MCF 10A (cell line): Measurements from ENCODE around the gene ZSWIM7. TPM values are rescaled to one million over a fixed set of nuclear protein-coding genes. Genes with fewer than 3 reads are reported as not detected.
A peak's percentile ranks its signal among the peaks of the same experiment; 100 is the strongest.

ENCODE experiments used
- BruUV-seq: library from RNA; stranded (reverse); fragments of 400-500 nt; replicated peaks from 2 replicates; lab custom pipeline; 2021; lab: Mats Ljungman, UMichigan
- CTCF ChIA-PET: fragments of 300-600 bp; sonication (Branson Sonifier 250); formaldehyde crosslinking; extraction: SDS; loops from one replicate; lab custom pipeline; 2021; ENCODE audit warnings: antibody characterized with exemption, inconsistent platforms; lab: Yijun Ruan, JAX
- POLR2A ChIA-PET: fragments of 300-600, 350-650 bp; sonication (Branson Sonifier 250); formaldehyde crosslinking; extraction: SDS; loops from one replicate; lab custom pipeline; 2020; ENCODE audit warnings: antibody characterized with exemption, inconsistent platforms; lab: Yijun Ruan, JAX
- DNase-seq: peaks from one replicate; pipeline ENCODE4 v3.0.0-alpha.2; 2018; ENCODE audit not compliant: unreplicated experiment
- H3K27ac Mint-ChIP-seq: one replicate; pipeline ENCODE4 v1.8.0; 2022; ENCODE audit warnings: mild to moderate bottlenecking, low read depth, mixed read lengths; ENCODE audit not compliant: unreplicated experiment
- H3K27me3 Mint-ChIP-seq: one replicate; pipeline ENCODE4 v1.8.0; 2022; ENCODE audit warnings: mixed read lengths; ENCODE audit not compliant: insufficient read depth, unreplicated experiment
- H3K36me3 Mint-ChIP-seq: one replicate; pipeline ENCODE4 v1.8.0; 2022; ENCODE audit warnings: mild to moderate bottlenecking, moderate library complexity, mixed read lengths; ENCODE audit not compliant: insufficient read depth, unreplicated experiment
- H3K4me1 Mint-ChIP-seq: one replicate; pipeline ENCODE4 v1.8.0; 2022; ENCODE audit warnings: mixed read lengths; ENCODE audit not compliant: insufficient read depth, unreplicated experiment
- H3K4me3 Mint-ChIP-seq: one replicate; pipeline ENCODE4 v1.8.0; 2022; ENCODE audit warnings: mild to moderate bottlenecking, moderate library complexity, mixed read lengths; ENCODE audit not compliant: unreplicated experiment
- H3K9me3 Mint-ChIP-seq: one replicate; pipeline ENCODE4 v1.8.0; 2022; ENCODE audit warnings: mixed read lengths; ENCODE audit not compliant: unreplicated experiment
- intact Hi-C: fragments of 100-400 bp; cut with micrococcal nuclease; formaldehyde crosslinking; loops from 2 replicates; pipeline ENCODE4 v1.14.1; 2022
- total RNA-seq: library from RNA; stranded (reverse); gene quantifications from 2 replicates; pipeline ENCODE4 v1.2.3, GENCODE V29; 2022
- TF ChIP-seq, protein P1 (sequence below): fragments of 200-600 bp; IDR thresholded peaks from one replicate; pipeline ENCODE4 v1.8.0; 2022; ENCODE audit warnings: antibody characterized with exemption, mild to moderate bottlenecking; ENCODE audit not compliant: unreplicated experiment

Gene ZSWIM7
- total RNA-seq, 1 experiment from 2014 or later, result 44.1 TPM

DNA sequence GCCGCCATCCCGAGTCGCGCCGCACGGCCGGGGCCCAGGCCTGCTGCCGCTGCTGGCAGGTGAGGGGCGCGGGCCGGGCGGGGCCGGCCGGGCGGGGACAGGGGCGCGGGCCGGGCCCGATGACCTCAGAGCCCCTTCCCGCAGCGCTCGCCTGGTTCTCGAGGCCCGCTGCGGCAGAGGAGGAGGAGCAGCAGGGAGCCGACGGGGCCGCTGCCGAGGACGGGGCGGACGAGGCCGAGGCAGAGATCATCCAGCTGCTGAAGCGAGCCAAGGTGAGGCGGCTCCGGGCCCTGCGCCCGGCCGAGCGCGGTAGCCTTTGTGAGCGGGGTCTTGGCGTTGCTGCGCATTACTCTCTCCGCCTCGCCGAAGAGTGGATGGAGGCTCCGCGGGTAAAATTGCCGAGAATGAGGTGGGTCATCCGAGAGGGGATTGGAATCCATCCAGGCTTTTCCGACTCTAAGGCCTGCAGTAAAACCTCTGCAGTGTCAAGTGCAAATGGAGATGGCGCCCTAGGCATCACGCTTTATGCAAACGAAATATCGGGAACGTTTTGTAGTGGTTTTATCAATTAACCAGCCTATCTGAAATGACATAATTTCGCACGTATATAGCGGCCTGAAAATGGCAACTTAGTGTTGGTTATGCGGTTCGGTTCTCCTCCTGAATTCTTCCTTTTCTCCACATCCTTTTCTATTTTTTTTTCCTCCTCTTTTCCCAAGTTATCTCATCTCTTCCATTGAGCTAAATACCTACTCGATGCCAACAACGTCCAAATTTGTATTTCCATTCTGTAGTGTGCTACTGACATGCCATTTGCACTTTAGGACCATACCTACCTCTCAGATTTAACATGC, 697 bp upstream of the ZSWIM7 start:
- Mint-ChIP-seq H3K27me3 (no peaks in the 10 kb centered on the region), H3K36me3 (peaks cover 48% of the 10 kb centered on the region), H3K27ac (peak overlapping the region; percentile 93), H3K4me3 (peak overlapping the region; percentile 82), H3K4me1 (peaks cover 15% of the 10 kb centered on the region), H3K9me3 (peaks cover 7% of the 10 kb centered on the region)
- peak; percentile 30 for DNase-seq
- TF ChIP-seq, protein P1, sequence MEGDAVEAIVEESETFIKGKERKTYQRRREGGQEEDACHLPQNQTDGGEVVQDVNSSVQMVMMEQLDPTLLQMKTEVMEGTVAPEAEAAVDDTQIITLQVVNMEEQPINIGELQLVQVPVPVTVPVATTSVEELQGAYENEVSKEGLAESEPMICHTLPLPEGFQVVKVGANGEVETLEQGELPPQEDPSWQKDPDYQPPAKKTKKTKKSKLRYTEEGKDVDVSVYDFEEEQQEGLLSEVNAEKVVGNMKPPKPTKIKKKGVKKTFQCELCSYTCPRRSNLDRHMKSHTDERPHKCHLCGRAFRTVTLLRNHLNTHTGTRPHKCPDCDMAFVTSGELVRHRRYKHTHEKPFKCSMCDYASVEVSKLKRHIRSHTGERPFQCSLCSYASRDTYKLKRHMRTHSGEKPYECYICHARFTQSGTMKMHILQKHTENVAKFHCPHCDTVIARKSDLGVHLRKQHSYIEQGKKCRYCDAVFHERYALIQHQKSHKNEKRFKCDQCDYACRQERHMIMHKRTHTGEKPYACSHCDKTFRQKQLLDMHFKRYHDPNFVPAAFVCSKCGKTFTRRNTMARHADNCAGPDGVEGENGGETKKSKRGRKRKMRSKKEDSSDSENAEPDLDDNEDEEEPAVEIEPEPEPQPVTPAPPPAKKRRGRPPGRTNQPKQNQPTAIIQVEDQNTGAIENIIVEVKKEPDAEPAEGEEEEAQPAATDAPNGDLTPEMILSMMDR, result no peak
- BruUV-seq, result no TSS peak
- CTCF ChIA-PET, result interaction anchor here (0.6 to 5.9 kb wide), 11 partner anchors 47 to 707 kb away, joined by 3 to 40 read pairs (median 4); partner anchors contain the start of gene ADORA2B
- POLR2A ChIA-PET, result interaction anchor here (0.6 to 9.1 kb wide), 26 partner anchors 9 to 735 kb away, joined by 3 to 134 read pairs (median 4); partner anchors contain the start of genes ADORA2B, NCOR1 and PIGL
- intact Hi-C loops, result loop anchor here (2.0 kb wide), 2 partner anchors 41 to 151 kb away; no protein-coding TSS in a partner anchor

- intact Hi-C loops, result loop anchor here (1.0 to 2.0 kb wide), 4 partner anchors 39 to 170 kb away; no protein-coding TSS in a partner anchor
- Mint-ChIP-seq H3K9me3 (peaks cover 7% of the 10 kb centered on the region), H3K27me3 (no peaks in the 10 kb centered on the region), H3K27ac (peak overlapping the region; percentile 93), H3K4me3 (peak overlapping the region; percentile 82), H3K4me1 (peaks cover 15% of the 10 kb centered on the region), H3K36me3 (peaks cover 46% of the 10 kb centered on the region)
- BruUV-seq, result no TSS peak
- ChIA-PET POLR2A (interaction anchor here (0.7 to 9.1 kb wide), 6 partner anchors 30 to 170 kb away, joined by 3 to 134 read pairs (median 4); partner anchors contain the start of gene ADORA2B), CTCF (interaction anchor here (0.5 to 5.9 kb wide), 8 partner anchors 39 to 448 kb away, joined by 3 to 40 read pairs (median 4); partner anchors contain the start of gene ADORA2B)
- TF ChIP-seq, protein P1, result no peak
- no peak for DNase-seq
These were observed 1.4 kb downstream of the ZSWIM7 start for GRCh38 chr17:15998031-15998562.

DNA sequence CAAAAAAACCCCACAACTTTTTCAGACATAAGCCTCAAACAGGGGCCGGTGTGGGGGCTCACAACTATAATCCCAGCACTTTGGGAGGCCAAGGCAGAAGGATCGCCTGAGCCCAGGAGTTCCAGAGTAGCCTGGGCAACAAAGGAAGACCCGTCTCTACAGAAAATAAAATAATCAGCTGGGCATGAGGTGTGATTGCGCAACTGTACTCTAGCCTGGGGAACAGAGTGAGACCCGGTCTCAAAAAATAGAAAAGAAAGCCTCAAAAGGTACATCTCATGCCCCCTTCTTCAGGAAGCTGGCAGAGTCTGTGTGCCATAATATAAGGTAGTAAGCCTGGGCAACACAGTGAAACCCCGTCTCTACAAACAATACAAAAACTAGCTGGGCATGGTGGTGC, 3.2 kb downstream of the ZSWIM7 start:
- Mint-ChIP-seq H3K27me3 (no peaks in the 10 kb centered on the region), H3K27ac (peak overlapping the region; percentile 35), H3K36me3 (peaks cover 44% of the 10 kb centered on the region), H3K4me3 (no peak overlapping the region), H3K4me1 (peaks cover 10% of the 10 kb centered on the region), H3K9me3 (peaks cover 1% of the 10 kb centered on the region)
- no TSS peak for BruUV-seq
- ChIA-PET POLR2A (interaction anchor here (0.7 to 9.1 kb wide), 3 partner anchors 25 to 62 kb away, joined by 3 to 134 read pairs (median 3); partner anchors contain the start of gene ADORA2B), CTCF (interaction anchor here (0.6 to 5.9 kb wide), 5 partner anchors 37 to 173 kb away, joined by 3 to 40 read pairs (median 3); partner anchors contain the start of gene ADORA2B)
- DNase-seq, result no peak
- TF ChIP-seq, protein P1, result no peak
- intact Hi-C loops, result no loop called here
